GM12878 (cell line): ENCODE measurements around the gene SLC36A2. TPM values are rescaled to one million over a fixed set of nuclear protein-coding genes. Genes with fewer than 3 reads are reported as not detected.

Source experiments
- ATAC-seq: fragments of 200-7000 bp; cut with Tn5 transposase; 3 replicates; pipeline ENCODE4 v1.9.1; 2020; ENCODE audit warnings: mild to moderate bottlenecking, moderate library complexity
- BruUV-seq: library from RNA; stranded (reverse); fragments of 400-500 nt; replicated peaks from 2 replicates; lab custom pipeline; 2021; lab: Mats Ljungman, UMichigan
- CTCF ChIA-PET: fragments of 300-600 bp; sonication (Branson Sonifier 250); formaldehyde crosslinking; extraction: SDS; loops from one replicate; lab custom pipeline; 2021; ENCODE audit warnings: inconsistent platforms; lab: Yijun Ruan, JAX
- POLR2A ChIA-PET: fragments of 350-600 bp; formaldehyde crosslinking; extraction: SDS; loops from one replicate; lab custom pipeline; 2021; ENCODE audit warnings: inconsistent platforms; lab: Charles Lee
- RAD21 ChIA-PET: fragments of 300-600 bp; sonication (Branson Sonifier 250); formaldehyde crosslinking; loops from one replicate; lab custom pipeline; 2023; ENCODE audit warnings: antibody characterized with exemption; ENCODE audit not compliant: unreplicated experiment; lab: Charles Lee
- SMC1A ChIA-PET: fragments of 300-600 bp; sonication (Branson Sonifier 250); formaldehyde crosslinking; loops from one replicate; lab custom pipeline; 2023; ENCODE audit not compliant: unreplicated experiment, uncharacterized antibody; lab: Charles Lee
- DNase-seq: peaks from one replicate; pipeline ENCODE4 v3.0.0-alpha.2; 2011; ENCODE audit warnings: low read depth, low spot score
- FAIRE-seq: peaks from 3 replicates; lab custom pipeline; 2011; peaks lifted over from hg19 to GRCh38; lab: Jason Lieb, UNC
- H2AFZ ChIP-seq: 2 replicates; pipeline ENCODE4 v1.6.0; 2011; ENCODE audit warnings: low read depth, low read length, control low read depth; ENCODE audit not compliant: control insufficient read depth
- H3K27ac ChIP-seq: 2 replicates; pipeline ENCODE4 v1.5.1; 2011; ENCODE audit warnings: control low read depth; ENCODE audit not compliant: control insufficient read depth, insufficient read depth
- H3K27me3 ChIP-seq, 2 experiments: replicated peaks in 1 of 2; 2 replicates each; pipeline versions ENCODE4 v1.6.0 to v1.6.1; 2011; ENCODE audit warnings: low read length in 1 of 2; ENCODE audit not compliant: control insufficient read depth in 2 of 2, insufficient read depth in 2 of 2
- H3K36me3 ChIP-seq, 2 experiments: 2 replicates each; pipeline ENCODE4 v1.5.1; 2011; ENCODE audit warnings: low read length in 1 of 2; ENCODE audit not compliant: control insufficient read depth in 2 of 2, insufficient read depth in 2 of 2
- H3K4me1 ChIP-seq: 2 replicates; pipeline ENCODE4 v1.6.1; 2011; ENCODE audit warnings: mild to moderate bottlenecking, low read length, moderate library complexity, mixed read lengths; ENCODE audit not compliant: control insufficient read depth, insufficient read depth
- H3K4me2 ChIP-seq: 2 replicates; pipeline ENCODE4 v1.6.0; 2011; ENCODE audit warnings: control low read depth; ENCODE audit not compliant: control insufficient read depth, insufficient read depth
- H3K4me3 ChIP-seq: fragments of 200-600 bp; sonication (generic); 2 replicates; pipeline ENCODE4 v1.5.1; 2016
- H3K79me2 ChIP-seq: 2 replicates; pipeline ENCODE4 v1.6.0; 2011; ENCODE audit warnings: low read length; ENCODE audit not compliant: control insufficient read depth, insufficient read depth
- H3K9ac ChIP-seq: 2 replicates; pipeline ENCODE4 v1.8.0; 2011; ENCODE audit warnings: low read length, control low read depth, mixed read lengths; ENCODE audit not compliant: control insufficient read depth, insufficient read depth
- H3K9me3 ChIP-seq: replicated peaks from 3 replicates; pipeline ENCODE4 v1.5.1; 2011; ENCODE audit warnings: mild to moderate bottlenecking, low read length; ENCODE audit not compliant: control insufficient read depth, insufficient read depth
- H4K20me1 ChIP-seq: 2 replicates; pipeline ENCODE4 v1.6.0; 2011; ENCODE audit not compliant: control insufficient read depth, insufficient read depth
- ASH2L ChIP-seq: fragments of 300-600, 200-600 bp; sonication (generic); IDR thresholded peaks from 2 replicates; pipeline ENCODE4 v1.6.1; 2017; ENCODE audit warnings: low read depth, mild to moderate bottlenecking, borderline replicate concordance
- ATF3 ChIP-seq: IDR thresholded peaks from 2 replicates; pipeline ENCODE4 v1.6.1; 2011; ENCODE audit warnings: low read depth, mild to moderate bottlenecking, low read length, moderate library complexity, borderline replicate concordance; ENCODE audit errors: extremely low read depth
- E2F8 ChIP-seq: fragments of 450-650 bp; IDR thresholded peaks from 2 replicates; pipeline ENCODE4 v1.6.1; 2018; ENCODE audit warnings: mild to moderate bottlenecking, low read depth, moderate library complexity; ENCODE audit not compliant: partially characterized antibody
- EZH2 ChIP-seq: IDR thresholded peaks from 2 replicates; pipeline ENCODE4 v1.6.1; 2012; ENCODE audit warnings: low read depth, mild to moderate bottlenecking, control low read depth, inconsistent platforms, low read length, borderline replicate concordance; ENCODE audit not compliant: control insufficient read depth
- KLF5 ChIP-seq: fragments of 450-650 bp; IDR thresholded peaks from 2 replicates; pipeline ENCODE4 v1.6.1; 2014; ENCODE audit warnings: mild to moderate bottlenecking; ENCODE audit not compliant: partially characterized antibody
- NFYA ChIP-seq: IDR thresholded peaks from 2 replicates; pipeline ENCODE4 v1.6.1; 2011; ENCODE audit warnings: low read depth, mild to moderate bottlenecking, low read length, improper control_type of control experiment, borderline replicate concordance
- POLR2AphosphoS2 ChIP-seq: IDR thresholded peaks from 2 replicates; pipeline ENCODE4 v1.6.1; 2011; ENCODE audit warnings: low read depth, mild to moderate bottlenecking, low read length, improper control_type of control experiment, moderate library complexity
- SIX5 ChIP-seq: IDR thresholded peaks from 2 replicates; pipeline ENCODE4 v1.6.1; 2011; ENCODE audit warnings: mild to moderate bottlenecking, low read depth, low read length, moderate library complexity; ENCODE audit not compliant: severe bottlenecking
- SUZ12 ChIP-seq: fragments of 200-600 bp; sonication (generic); IDR thresholded peaks from one replicate; pipeline ENCODE4 v1.6.1; 2018; ENCODE audit warnings: antibody characterized with exemption, mild to moderate bottlenecking; ENCODE audit not compliant: unreplicated experiment
- ZBED1 ChIP-seq: IDR thresholded peaks from 2 replicates; pipeline ENCODE4 v1.6.1; 2016; ENCODE audit warnings: borderline replicate concordance
- WGBS: methylation state at CpG from one replicate; pipeline ENCODE4 v1.1.6; 2016; ENCODE audit warnings: low lambda C conversion rate; ENCODE audit not compliant: insufficient replicate concordance, insufficient coverage; ENCODE audit errors: missing lambda C conversion rate; 5-methylcytosine and 5-hydroxymethylcytosine counted together
- in situ Hi-C: fragments of 300-500 bp; cut with MboI; formaldehyde crosslinking; loops from 9 replicates; pipeline ENCODE4 v1.14.3; 2018; ENCODE audit warnings: mixed read lengths
- intact Hi-C: fragments of 100-400 bp; cut with micrococcal nuclease; formaldehyde crosslinking; loops from one replicate; pipeline ENCODE4 v1.14.2; 2022; ENCODE audit not compliant: unreplicated experiment
- polyA plus RNA-seq, 11 experiments: library from polyadenylated mRNA; depleted of rRNA in 4 of 11; unstranded in 6 of 11; stranded (reverse) in 5 of 11; fragments of >200 nt; fragmentation: Nextera tagmentation in 4 of 11; fragmentation: Illumina TruSeq in 1 of 11; extraction: Ambion mirVana in 4 of 11; extraction: Trizol in 1 of 11; gene quantifications; 1 replicate in 1 of 11; 2 replicates in 10 of 11; pipeline versions ENCODE4 v1.2.1 to v1.2.3, GENCODE V29; 2011 to 2016; ENCODE audit warnings: inconsistent platforms in 2 of 11, missing spikeins in 2 of 11, low read depth in 1 of 11
- total RNA-seq, 4 experiments: library from RNA; depleted of rRNA in 3 of 4; stranded (reverse); fragments of >200 nt in 3 of 4; fragmentation: Illumina TruSeq in 1 of 4; extraction: Trizol in 1 of 4; gene quantifications; 2 replicates each; pipeline versions ENCODE4 v1.2.1 to v1.2.3, GENCODE V29; 2013 to 2021
- TF ChIP-seq, protein P1 (sequence below): fragments of 450-650 bp; IDR thresholded peaks from 2 replicates; pipeline ENCODE4 v1.6.1; 2016; ENCODE audit warnings: mild to moderate bottlenecking

SLC36A2 gene
- total and polyA plus RNA-seq, 10 of the 15 experiments (the other 5 are each of a cell fraction or from before 2014, with no cell fraction given), result not detected

- Histone ChIP-seq H3K4me1 (no peaks in the 10 kb centered on the region), H3K4me3 (no peak overlapping the region), H3K36me3 (no peaks in the 10 kb centered on the region), H3K79me2 (no peaks in the 10 kb centered on the region), H3K27ac (no peak overlapping the region), H3K27me3 (peaks cover 0 to 2% of the 10 kb centered on the region in 2 experiments; a peak in 2 of 4 replicates), H2AFZ (no peak overlapping the region), H3K9ac (no peak overlapping the region), H3K4me2 (no peak overlapping the region), H3K9me3 (no peaks in the 10 kb centered on the region), H4K20me1 (no peaks in the 10 kb centered on the region; the same call in 1 of the 2 replicates)
- POLR2A ChIA-PET, result no interaction called here
- FAIRE-seq (no peak), DNase-seq (no peak), ATAC-seq (no peak)
- RAD21 ChIA-PET, result no interaction called here
- in situ Hi-C loops (no loop called here), intact Hi-C loops (no loop called here)
- CTCF ChIA-PET, result no interaction called here
- no TSS peak for BruUV-seq
- no peak for TF ChIP-seq ZBED1
- no peak for TF ChIP-seq POLR2AphosphoS2
- TF ChIP-seq ATF3, result no peak
- SMC1A ChIA-PET, result no interaction called here
- 53% methylated on average over 4 of the region's 4 CpGs for WGBS
Measured at GRCh38 chr5:151338734-151339133, 8.6 kb downstream of the SLC36A2 start.

- no peak overlapping the region for H2AFZ ChIP-seq
- in situ Hi-C loops (no loop called here), intact Hi-C loops (no loop called here)
- no peak overlapping the region for H3K9ac ChIP-seq
- RAD21 ChIA-PET, result no interaction called here
- H3K27me3 ChIP-seq, result no peaks in the 10 kb centered on the region; a peak in 1 of 4 replicates
- DNase-seq (no peak), ATAC-seq (no peak), FAIRE-seq (no peak)
- no peaks in the 10 kb centered on the region for H3K4me1 ChIP-seq
- H3K9me3 ChIP-seq, result no peaks in the 10 kb centered on the region
- WGBS, result 66% methylated on average over 2 of the region's 2 CpGs
- H3K36me3 ChIP-seq, result no peaks in the 10 kb centered on the region
- POLR2A ChIA-PET, result no interaction called here
- no peaks in the 10 kb centered on the region for H3K79me2 ChIP-seq
- H3K4me2 ChIP-seq, result no peak overlapping the region
- SMC1A ChIA-PET, result interaction anchor here (1.2 to 1.8 kb wide), 2 partner anchors 15 to 308 kb away, joined by 3 to 5 read pairs; no protein-coding TSS in a partner anchor
- CTCF ChIA-PET, result no interaction called here
- H3K27ac ChIP-seq, result no peak overlapping the region
- no peak for TF ChIP-seq SIX5
- TF ChIP-seq, protein P1, sequence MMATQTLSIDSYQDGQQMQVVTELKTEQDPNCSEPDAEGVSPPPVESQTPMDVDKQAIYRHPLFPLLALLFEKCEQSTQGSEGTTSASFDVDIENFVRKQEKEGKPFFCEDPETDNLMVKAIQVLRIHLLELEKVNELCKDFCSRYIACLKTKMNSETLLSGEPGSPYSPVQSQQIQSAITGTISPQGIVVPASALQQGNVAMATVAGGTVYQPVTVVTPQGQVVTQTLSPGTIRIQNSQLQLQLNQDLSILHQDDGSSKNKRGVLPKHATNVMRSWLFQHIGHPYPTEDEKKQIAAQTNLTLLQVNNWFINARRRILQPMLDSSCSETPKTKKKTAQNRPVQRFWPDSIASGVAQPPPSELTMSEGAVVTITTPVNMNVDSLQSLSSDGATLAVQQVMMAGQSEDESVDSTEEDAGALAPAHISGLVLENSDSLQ, result no peak
- TF ChIP-seq EZH2, result no peak
- no peak for TF ChIP-seq ASH2L
- TF ChIP-seq KLF5, result no peak
- no peak for TF ChIP-seq SUZ12
- no peak for TF ChIP-seq NFYA
- no peak for TF ChIP-seq E2F8
- no peak overlapping the region for H3K4me3 ChIP-seq
- BruUV-seq, result no TSS peak
- no peaks in the 10 kb centered on the region for H4K20me1 ChIP-seq
Measured at GRCh38 chr5:151332857-151333256, 14.5 kb downstream of the SLC36A2 start.
